Testis (tissue), 3 donors: ENCODE measurements around the gene KIF1B. TPM values are rescaled to one million over a fixed set of nuclear protein-coding genes. Genes with fewer than 3 reads are reported as not detected.

Source experiments
- DNase-seq: peaks from one replicate; pipeline ENCODE4 v3.0.0-alpha.2; 2019
- H3K27ac ChIP-seq, 2 donors: fragments of 200-600 bp; sonication (generic); one replicate each; pipeline ENCODE4 v1.5.1; 2019
- H3K27me3 ChIP-seq: fragments of 200-600 bp; sonication (generic); one replicate; pipeline ENCODE4 v1.5.1; 2019
- H3K36me3 ChIP-seq: fragments of 200-600 bp; sonication (generic); one replicate; pipeline ENCODE4 v1.5.1; 2017; ENCODE audit warnings: low read depth; ENCODE audit errors: missing control alignments
- H3K4me1 ChIP-seq: fragments of 200-600 bp; sonication (generic); one replicate; pipeline ENCODE4 v1.5.1; 2019
- H3K4me3 ChIP-seq, 2 donors: fragments of 200-600 bp; sonication (generic); one replicate each; pipeline ENCODE4 v1.5.1; 2017 to 2019
- H3K9me3 ChIP-seq: fragments of 200-600 bp; sonication (generic); one replicate; pipeline ENCODE4 v1.5.1; 2017
- CTCF ChIP-seq, 3 experiments: fragments of 450-650 bp in 2 of 3; fragments of 200-600 bp in 1 of 3; sonication (generic) in 1 of 3; IDR thresholded peaks; one replicate each; pipeline ENCODE4 v1.5.1; 2016 to 2019; ENCODE audit warnings: antibody characterized with exemption in 3 of 3, mild to moderate bottlenecking in 2 of 3, moderate library complexity in 1 of 3
- POLR2A ChIP-seq: fragments of 450-650 bp; IDR thresholded peaks from one replicate; pipeline ENCODE4 v1.6.1; 2017; ENCODE audit warnings: antibody characterized with exemption, mild to moderate bottlenecking, moderate library complexity
- WGBS, 2 donors: methylation state at CpG; one replicate each; pipeline ENCODE4 v1.1.5; 2018; 5-methylcytosine and 5-hydroxymethylcytosine counted together
- intact Hi-C: fragments of 100-400 bp; cut with DNase I; formaldehyde crosslinking; loops from one replicate; pipeline ENCODE4 v1.15.1; 2023; ENCODE audit warnings: low total_unique reads
- polyA plus RNA-seq: library from polyadenylated mRNA; stranded (reverse); fragments of 350-450 nt; fragmentation: Illumina TruSeq; extraction: RNeasy Lipid Tissue Mini Kit (QIAGEN cat#74804); gene quantifications from one replicate; pipeline ENCODE4 v1.2.3, GENCODE V29; 2014; ENCODE audit warnings: low read depth, low replicate concordance; ENCODE audit not compliant: insufficient read depth
- total RNA-seq, 2 donors: library from RNA; depleted of rRNA; stranded (reverse); fragments of >200 nt; gene quantifications; one replicate each; pipeline ENCODE4 v1.2.3, GENCODE V29; 2016

KIF1B gene
- total and polyA plus RNA-seq, 3 donors from 2014 or later = 64.5 to 119 (median 71.2) TPM

DNA sequence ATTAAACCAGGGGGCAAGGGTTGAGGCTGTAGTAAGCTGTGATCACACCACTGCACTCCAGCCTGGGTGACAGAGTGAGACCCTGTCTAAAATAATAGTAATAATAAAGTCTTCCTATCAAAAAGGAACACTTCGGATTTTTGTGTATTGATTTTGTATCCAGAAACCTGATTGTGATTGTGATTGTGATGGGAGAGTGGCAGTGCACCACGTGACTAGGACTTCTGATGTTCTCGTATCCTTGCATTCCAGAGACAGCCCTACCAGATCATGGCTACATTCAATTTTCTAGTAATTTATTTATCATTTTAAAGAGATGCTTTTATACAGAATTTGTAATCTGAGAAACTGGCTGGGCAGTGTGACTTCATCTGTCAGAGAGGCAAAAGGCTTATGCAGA lies 2.6 kb upstream of the KIF1B start:
- intact Hi-C loops = no loop called here
- no peak overlapping the region for H3K4me3 ChIP-seq
- no peaks in the 10 kb centered on the region for H3K36me3 ChIP-seq
- H3K27ac ChIP-seq = no peak overlapping the region
- no peaks in the 10 kb centered on the region for H3K27me3 ChIP-seq
- no peak for DNase-seq
- H3K9me3 ChIP-seq = no peaks in the 10 kb centered on the region
- H3K4me1 ChIP-seq = peaks cover 16% of the 10 kb centered on the region
- 81 to 84% methylated on average over 3 of the region's 3 CpGs for WGBS, 2 donors
- TF ChIP-seq POLR2A (no peak), CTCF (IDR thresholded peaks at IDR 0.05) (no peak)

- no peak overlapping the region for H3K4me3 ChIP-seq
- WGBS, 2 donors = 79 to 82% methylated on average over 11 of the region's 11 CpGs
- no peaks in the 10 kb centered on the region for H3K36me3 ChIP-seq
- DNase-seq = no peak
- H3K4me1 ChIP-seq = peaks cover 22% of the 10 kb centered on the region
- intact Hi-C loops = no loop called here
- no peaks in the 10 kb centered on the region for H3K9me3 ChIP-seq
- no peak overlapping the region for H3K27ac ChIP-seq
- H3K27me3 ChIP-seq = no peaks in the 10 kb centered on the region
- TF ChIP-seq CTCF (IDR thresholded peaks at IDR 0.05) = no peak
- no peak for TF ChIP-seq POLR2A
Measured at GRCh38 chr1:10208537-10208936, 1.8 kb upstream of the KIF1B start.

DNA sequence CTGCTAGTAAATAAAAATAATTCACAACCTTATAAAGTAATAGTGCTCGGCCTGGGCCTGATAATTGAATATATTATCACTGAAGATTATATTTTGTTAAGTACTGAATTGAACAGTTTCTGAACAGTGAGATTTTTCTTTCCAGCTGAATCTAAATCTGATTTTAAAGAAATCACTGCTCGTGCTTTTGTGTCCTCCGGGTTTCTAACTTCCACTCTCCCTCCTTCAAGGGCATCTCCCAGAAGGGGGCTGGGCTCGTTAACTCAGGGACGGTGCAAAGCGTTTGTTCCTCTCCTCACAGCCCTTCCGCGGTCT lies 823 bp upstream of the KIF1B start:
- Histone ChIP-seq H3K4me1 (peaks cover 29% of the 10 kb centered on the region), H3K4me3 (peak overlapping the region; percentile 86 to 93), H3K9me3 (no peaks in the 10 kb centered on the region), H3K27me3 (no peaks in the 10 kb centered on the region), H3K36me3 (no peaks in the 10 kb centered on the region), H3K27ac (peak overlapping the region; percentile 94 to 99)
- DNase-seq = no peak
- 0 to 1% methylated on average over 8 of the region's 8 CpGs for WGBS, 2 donors
- intact Hi-C loops = no loop called here
- TF ChIP-seq CTCF (IDR thresholded peaks at IDR 0.05) (no peak), POLR2A (no peak)

GRCh38 chr1:10210841-10211804 lies 753 bp downstream of the KIF1B start:
- Histone ChIP-seq H3K27ac (peak overlapping the region; percentile 94 to 99), H3K4me1 (peaks cover 29% of the 10 kb centered on the region), H3K9me3 (no peaks in the 10 kb centered on the region), H3K4me3 (peak overlapping the region; percentile 86 to 93), H3K36me3 (no peaks in the 10 kb centered on the region), H3K27me3 (no peaks in the 10 kb centered on the region)
- intact Hi-C loops = no loop called here
- DNase-seq = peak; percentile 95
- WGBS, 2 donors = 0 to 1% methylated on average over 18 of the region's 69 CpGs
- TF ChIP-seq POLR2A (no peak), CTCF (IDR thresholded peaks at IDR 0.05) (no peak)
